ENCODE data around the gene IWS1.
A peak's percentile ranks its signal among the peaks of the same experiment; 100 is the strongest.
"Not testable (repeated sequence)": the region's sequence is repeated elsewhere in the genome, so short reads cannot be mapped to it uniquely, and the experiment has no call there.

Gene IWS1

DNA sequence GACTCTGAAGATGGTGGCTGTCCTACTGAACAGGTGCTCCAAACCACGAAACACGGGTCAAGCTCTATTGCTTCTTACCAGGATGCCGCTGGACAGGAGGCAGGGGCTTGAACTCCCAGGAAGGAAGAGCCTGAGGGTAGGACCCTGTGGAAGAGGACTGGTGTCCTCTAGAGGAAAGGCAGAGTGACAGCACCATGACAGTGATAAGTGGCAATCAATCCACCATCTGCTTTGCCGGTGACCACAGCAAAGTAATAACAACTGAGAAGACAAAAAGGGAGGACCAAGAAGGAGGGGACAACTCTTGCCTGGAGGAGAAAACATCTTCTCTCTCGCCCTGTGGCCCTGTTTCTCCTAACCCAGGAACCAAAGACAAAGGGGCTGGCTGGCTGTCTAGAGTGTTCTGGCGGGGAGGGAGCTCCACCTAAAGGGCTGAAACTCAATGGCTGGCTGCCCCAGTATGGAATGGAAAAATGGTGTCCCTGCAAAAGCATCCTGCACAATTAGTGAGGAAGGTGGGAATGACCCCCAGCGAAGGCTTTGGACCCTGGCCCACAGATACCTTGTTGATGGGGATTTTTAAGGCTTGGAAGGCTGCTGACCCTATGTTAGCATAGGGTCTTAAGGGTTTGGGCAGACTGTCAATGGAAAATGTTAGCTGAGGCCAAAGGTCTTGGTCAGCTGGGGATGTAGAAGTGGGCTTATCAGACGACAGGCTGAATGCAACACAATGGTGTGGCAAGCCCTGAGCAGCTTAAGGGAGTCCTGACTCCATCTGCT lies 72.7 kb downstream of the IWS1 start:
- no peak for DNase-seq

DNA sequence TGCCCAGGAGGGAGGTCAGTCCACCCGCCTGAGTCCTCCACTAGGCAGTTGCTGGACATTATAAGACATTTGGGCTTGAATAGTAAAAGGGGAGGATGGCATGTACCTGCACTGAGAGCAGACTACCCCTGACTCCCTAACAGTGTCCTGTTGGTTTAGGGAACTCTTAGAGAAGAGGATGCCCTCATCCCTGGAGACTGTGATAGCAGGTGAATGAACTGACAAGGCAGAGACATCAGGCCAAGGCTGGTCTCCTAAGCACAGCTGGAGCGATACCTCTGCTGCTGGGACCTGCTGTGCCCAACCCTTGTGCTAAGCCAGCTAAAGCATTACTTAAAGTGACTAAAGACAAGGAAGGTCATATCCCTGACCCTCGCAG lies 73.3 kb downstream of the IWS1 start:
- no peak for DNase-seq

DNA sequence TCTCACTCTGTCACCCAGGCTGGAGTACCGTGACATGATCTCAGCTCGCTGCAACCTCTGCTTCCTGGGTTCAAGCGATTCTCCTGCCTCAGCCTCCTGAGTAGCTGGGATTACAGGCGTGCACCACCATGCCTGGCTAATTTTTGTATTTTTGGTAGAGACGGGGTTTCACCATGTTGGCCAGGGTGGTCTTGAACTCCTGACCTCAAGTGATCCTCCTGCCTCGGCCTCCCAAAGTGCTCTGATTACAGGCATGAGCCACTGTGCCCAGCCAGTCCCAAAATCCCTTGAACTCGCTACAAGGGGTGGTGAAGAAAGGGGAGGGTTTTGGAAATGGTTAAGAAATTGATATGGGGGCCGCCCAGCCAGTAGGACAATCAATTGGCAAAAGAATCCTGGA lies 73.9 kb downstream of the IWS1 start:
- DNase-seq = not testable (repeated sequence)

DNA sequence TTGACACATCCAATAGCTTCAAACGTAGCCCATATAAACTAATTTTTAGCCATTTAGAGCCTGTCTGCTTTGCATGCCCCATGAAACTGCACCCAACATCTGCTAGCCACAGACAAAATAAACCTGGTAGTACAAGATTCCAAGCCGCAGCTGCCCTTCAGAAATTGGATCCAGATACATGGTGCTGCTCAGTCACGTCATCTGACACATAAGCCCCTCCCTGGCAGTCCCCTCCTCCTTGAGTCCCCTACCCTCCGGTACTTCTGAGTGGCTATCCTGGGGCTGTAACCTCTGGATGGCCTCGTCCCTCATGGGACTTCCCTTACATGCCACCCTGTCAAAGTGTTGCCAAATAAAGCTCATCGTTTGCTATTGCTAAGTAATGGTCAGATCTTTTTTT lies 74.3 kb downstream of the IWS1 start:
- no peak for DNase-seq

DNA sequence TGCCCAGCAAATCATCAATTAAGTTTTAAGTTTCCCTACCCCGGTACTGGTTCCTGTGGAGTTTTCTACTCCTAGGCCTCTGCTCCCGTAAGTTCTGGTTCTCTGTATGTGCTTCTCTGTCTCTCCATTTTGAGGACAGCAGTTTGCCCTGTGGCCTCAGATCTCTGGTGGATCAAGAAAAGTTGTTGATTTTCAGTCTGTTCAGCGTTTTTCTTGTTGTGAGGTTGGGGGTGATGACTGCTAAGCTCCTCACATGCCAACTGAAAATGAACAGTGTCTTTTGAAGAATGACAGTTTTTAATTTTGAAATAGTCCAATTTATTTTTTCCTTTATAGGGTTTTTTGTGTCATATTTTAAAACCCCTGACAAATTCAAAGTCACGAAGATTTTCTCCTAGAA lies 76.4 kb downstream of the IWS1 start:
- DNase-seq = no peak

DNA sequence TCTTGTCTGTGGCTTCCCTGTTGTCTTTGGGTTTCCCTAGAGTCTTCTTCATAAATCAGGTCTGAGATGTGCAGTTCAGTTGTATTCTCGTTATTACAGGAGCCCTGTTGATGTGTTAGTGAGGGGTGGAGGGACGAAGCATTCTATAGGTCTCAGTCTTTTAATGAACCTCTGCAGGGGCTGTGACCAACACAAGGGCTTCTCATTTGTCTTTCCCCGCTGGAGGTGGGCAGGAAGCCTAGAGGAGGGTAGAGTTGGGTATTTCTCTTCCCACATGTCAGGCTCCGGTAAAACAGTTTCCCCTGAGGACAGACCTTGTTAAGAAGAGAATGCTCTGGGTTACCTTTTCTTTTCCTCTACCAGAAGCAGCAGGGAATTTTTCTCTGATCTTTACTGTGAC lies 76.9 kb downstream of the IWS1 start:
- DNase-seq = no peak

DNA sequence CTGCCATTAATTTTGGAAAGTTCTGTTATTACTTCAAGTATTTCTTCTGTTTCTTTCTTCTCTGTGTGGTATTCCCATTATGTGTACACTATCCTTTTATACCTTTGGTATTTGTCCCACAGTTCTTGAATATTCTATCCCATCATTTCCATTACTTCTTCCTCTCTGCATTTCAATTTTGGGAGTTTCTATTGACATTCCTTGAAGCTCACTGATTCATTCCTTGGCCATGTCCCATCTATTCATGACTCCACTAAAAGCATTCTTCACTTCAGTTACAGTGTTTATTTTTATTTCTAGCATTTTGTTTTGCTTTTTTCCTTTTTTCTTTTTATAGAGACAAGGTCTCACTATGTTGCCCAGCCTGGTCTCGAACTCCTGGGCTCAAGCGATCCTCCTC lies 77.8 kb downstream of the IWS1 start:
- DNase-seq = peak; percentile 27

DNA sequence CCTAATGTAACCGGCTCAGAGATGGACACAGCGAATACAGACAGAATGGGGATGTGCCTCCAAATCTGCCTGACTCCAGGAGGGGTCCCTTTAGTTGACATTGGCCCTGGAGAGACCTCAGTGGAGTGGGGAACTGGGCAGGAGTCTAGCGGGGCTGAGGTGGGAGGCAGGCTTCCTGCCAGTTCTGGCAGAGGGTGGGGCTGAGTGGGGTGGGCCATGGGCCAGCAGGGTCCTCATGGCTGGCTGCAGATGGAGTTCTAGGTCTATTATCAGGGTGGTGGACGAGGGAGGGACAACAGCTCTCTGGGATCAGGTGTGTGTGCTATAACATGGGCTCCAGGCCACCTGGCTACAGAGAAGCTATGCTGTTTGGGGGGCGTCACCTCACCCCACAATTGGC lies 86.9 kb downstream of the IWS1 start:
- DNase-seq = no peak

DNA sequence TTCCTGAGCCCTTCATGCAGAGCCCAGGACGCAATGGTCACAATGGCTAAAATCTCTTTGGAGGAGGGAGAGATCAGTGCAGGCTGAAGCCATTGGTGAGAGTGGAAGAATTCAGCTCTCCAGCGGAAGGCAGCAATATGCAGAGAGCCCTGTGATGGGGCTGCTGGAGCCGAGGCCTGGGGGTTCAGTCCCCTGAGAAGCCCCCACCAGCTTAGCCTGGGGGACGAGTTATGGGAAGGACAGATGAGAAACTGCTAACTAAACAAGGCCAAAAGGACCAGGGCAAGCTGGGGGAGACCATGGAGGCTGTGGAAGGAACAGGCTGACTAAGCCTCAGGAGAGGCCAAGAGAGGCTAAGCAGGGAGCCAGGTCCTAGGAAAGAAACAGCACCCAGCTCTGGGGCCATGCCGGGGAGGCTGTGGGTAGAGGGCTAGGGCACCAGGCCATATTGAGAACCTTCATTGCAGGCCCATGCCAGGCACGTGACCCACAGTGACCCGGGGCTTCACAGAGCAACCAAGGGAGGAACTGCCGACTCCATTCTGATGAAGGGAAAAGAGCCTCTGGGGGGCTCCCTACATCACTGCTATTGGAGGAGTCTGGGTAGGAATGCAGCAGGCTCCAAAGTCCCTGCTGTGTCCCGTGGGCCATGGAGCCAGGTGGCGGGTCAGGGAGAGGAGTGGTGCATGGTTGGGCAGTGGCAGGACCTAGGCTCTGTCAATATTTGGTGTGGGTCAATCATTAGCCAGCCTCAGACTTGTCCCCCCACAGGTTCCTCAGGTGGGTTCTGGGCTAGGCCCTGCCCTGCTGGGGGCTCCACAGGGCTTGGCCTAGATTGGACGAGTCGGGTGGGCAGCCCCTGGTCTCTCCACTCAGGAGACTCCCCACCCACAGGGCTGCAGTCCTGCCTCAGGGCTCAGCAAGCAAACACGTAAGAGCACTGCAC lies 88.2 kb downstream of the IWS1 start:
- DNase-seq = no peak

DNA sequence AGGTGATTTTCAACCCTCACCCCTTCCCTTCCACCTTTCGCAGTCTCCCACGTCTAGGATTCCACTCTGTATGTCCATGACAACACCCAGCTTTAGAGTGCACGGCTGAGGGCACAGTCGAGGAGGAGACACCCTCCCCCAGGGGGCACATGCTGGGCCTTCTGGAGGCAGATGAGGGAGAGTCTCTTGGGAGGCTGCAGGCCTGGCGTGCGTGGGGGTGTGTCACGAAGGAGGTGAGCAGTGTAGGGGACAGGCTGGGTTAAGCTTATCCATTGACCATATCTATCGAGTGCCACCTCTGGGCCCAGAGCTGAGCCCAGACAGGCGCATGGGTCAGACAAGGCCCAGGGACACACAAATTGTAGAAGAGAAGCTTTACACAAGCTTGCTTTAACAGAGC lies 89.2 kb downstream of the IWS1 start:
- DNase-seq = no peak

DNA sequence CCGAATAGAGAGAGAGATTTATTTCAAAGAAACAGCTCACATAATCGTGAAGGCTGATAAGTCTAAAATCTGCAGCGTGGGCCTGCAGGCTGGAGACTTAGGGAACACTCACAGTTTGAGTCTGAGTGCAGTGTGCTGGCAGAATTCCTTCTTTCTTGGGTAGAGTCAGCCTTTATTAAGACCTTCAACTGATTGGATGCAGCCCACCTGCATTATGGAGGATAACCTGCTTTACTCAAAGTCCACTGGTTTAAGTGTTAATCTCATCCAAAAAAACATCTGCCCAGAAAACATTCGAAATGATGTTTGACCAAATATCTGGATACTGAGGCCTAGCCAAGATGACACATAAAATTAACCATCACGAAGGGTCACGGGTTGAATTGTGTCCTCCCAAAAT lies 91.8 kb downstream of the IWS1 start:
- no peak for DNase-seq

DNA sequence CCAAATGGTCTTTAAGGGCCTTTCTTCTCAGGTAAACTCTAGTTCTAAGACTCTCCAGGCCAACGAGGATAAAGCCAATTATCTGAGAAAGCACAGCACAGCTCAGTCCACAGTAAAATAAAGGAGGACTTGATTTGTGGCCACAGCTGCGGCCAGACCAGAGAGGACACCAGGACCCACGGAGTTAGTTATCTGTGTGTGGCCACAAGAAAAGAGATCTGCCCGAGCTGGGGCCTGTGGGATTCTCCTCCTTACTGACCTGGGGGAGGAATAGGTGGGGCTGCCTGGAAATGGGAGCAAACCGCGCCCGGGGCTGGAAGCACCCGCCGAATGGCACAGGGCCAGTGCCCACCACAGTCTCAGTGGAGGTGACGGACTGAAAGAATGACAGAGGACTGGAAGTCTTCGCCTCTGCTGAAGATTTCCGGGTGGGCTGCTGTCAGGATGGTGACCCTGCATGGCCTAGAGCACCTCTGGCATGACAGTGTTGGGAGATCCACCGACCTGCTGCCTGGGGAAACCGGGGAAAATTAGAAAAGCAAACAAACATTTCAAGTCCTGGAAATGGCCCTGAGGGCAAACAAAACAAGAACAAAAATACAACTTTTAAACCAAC lies 94.8 kb downstream of the IWS1 start:
- no peak for DNase-seq
